GM18498 (cell line): ENCODE data around the gene HDAC7.

ENCODE experiments used
- ATAC-seq: cut with Tn5 transposase; IDR thresholded peaks from one replicate; pipeline ENCODE4 v1.9.1; 2021; ENCODE audit warnings: mild to moderate bottlenecking, moderate library complexity; ENCODE audit not compliant: unreplicated experiment

The HDAC7 gene

GRCh38 chr12:47750916-47751470 lies 68.7 kb downstream of the HDAC7 start:
- no peak for ATAC-seq

- no peak for ATAC-seq
Observed at GRCh38 chr12:47750229-47750798, 69.4 kb downstream of the HDAC7 start.

- ATAC-seq: no peak
Observed at GRCh38 chr12:47748899-47749298, 70.8 kb downstream of the HDAC7 start.

GRCh38 chr12:47748507-47748828 lies 71.2 kb downstream of the HDAC7 start:
- no peak for ATAC-seq

DNA sequence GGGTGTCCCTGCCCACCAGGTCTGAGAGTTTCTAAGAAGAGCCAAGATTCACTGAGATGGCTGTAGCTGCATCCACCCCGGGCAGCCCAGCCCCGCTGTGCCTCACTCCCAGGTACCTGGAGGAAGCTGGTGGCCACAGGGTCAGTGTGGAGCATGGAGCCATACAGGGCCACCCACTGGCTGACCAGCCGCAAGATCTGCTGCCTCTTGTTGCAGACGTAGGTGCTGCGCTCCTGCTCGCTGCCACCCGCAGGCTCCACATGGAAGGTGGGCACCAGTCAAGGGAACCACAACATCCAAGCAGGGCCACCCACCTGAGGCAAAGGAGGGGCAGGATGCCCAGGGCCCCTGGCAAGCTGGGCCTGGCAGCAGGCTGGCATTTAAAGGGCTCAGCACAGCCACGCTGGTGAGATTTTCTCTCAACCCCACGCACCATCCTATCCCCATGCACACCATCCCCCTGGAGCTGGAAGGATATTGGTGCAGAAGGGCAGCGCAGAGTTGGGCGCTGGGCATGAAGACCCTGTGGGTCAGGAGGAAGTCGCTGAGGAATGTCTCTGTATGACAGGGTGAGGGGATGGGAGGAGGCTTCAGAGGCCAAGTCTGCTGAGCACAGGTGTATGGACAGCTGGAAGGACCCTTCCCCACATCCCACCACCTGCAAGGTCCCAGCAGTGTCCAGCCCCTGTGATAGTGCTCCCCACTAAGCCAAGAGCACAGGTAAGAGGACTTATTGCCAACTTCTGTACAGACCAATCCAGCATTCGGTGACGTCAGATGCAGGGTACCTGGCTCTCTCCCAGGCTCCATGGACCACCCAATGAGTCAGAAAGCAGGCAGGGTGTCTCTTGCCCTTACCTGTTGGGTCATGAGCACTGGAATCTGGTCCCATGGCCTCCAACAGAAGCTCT lies 71.9 kb downstream of the HDAC7 start:
- ATAC-seq: peak; percentile 9

DNA sequence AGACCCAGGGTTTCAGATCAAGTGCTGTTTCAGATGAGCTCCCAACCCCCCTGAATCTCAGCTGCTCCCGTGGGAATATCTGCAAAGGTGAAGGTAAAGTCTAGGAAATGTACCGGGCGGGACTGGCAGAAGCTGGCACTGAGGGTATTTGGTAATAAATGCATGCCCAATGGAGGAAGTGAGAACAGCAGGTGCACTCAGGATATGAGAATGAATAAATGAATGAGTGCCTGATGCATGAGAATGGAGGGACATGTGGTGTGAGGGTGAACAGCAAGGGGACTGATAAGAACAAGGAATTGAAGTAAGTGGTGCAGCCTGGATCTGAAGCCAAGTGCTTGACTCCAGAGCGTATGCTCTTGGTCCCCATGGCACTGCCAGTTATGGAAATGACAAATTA lies 72.6 kb downstream of the HDAC7 start:
- peak; percentile 46 for ATAC-seq

GRCh38 chr12:47746523-47746922 lies 73.2 kb downstream of the HDAC7 start:
- ATAC-seq: no peak

DNA sequence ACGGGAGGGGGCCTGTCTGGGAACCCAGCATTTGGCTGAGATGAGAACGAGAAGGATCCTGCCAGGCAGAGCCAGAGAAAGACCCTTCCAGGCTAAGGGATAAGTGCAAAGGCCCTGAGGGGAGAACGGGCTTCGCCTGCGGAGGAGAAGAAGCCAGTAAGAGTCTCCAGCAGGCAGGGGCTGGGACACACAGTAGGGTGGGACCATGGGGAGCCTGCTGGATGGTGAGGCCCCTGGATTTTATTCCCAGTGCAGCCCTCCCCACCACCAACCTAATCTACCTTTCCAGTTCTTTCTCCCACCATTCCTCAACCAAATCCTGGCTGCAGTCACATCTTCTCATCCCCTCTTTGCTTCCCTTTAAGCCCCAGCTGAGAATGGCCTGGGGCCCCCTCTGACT lies 73.6 kb downstream of the HDAC7 start:
- ATAC-seq: no peak

- no peak for ATAC-seq
Observed at GRCh38 chr12:47745485-47746041, 74.1 kb downstream of the HDAC7 start.

- ATAC-seq: no peak
Observed at GRCh38 chr12:47744778-47745436, 74.8 kb downstream of the HDAC7 start.

GRCh38 chr12:47744005-47744651 lies 75.6 kb downstream of the HDAC7 start:
- ATAC-seq: no peak

GRCh38 chr12:47743311-47743860 lies 76.3 kb downstream of the HDAC7 start:
- ATAC-seq: no peak

GRCh38 chr12:47742253-47742825 lies 77.4 kb downstream of the HDAC7 start:
- peak; percentile 43 for ATAC-seq

- peak; percentile 46 for ATAC-seq
Observed at GRCh38 chr12:47741340-47741703, 78.4 kb downstream of the HDAC7 start.

DNA sequence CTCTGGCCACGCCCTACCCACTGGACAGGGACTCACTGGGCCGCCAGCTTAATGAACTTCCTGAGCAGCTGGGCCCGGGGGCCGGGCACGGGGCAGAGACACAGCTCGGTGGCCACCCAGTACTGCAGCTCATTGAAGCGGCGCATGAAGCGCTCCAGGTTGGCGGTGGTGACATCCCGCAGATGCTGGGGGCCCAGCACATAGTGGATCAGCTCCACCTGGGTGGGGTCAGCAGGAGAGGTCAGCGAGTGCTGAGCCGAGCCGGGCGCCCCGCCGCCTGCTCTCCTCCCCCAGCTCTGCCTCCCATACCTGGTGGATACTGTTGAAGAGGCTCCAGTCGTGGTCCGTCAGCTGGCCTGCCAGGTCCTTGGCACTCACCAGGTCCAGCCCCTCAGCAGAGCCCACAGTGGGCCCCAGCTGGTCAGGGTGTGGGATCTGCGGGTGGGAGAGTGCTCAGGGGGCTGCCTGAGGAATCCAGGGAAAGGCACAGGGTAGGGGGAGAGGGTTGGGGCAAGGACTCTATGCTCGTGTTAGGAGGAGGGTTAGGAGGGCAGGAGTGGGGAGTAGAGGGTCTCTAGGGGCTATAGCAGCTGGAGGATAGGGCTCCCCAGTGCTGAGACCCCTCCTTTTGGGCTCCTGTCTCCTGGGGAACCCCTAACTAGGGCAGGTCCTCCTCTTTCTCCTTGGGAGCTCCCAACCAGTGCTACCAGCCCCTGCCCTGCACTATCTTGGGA lies 78.9 kb downstream of the HDAC7 start:
- peak; percentile 45 for ATAC-seq

DNA sequence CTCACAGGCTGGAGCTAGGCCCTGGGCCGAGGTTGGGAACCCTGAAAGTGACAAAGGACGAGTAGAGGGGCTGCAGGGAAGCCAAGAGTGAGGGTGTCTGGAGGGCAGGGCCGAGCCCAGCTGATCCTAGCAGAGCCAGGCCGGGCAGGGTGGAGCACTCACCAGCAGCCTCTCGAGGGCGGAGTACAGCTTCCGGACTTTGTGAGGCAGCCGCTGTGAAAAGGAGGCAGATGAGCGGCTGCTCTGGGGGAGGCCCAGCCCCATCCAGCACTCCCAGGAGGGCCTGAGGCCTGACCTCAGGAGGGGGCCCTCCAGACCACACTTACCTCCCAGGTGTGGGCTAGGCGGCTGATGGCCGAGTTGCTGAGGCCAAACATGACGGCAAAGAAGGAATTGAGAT lies 79.7 kb downstream of the HDAC7 start:
- ATAC-seq: peak; percentile 50

DNA sequence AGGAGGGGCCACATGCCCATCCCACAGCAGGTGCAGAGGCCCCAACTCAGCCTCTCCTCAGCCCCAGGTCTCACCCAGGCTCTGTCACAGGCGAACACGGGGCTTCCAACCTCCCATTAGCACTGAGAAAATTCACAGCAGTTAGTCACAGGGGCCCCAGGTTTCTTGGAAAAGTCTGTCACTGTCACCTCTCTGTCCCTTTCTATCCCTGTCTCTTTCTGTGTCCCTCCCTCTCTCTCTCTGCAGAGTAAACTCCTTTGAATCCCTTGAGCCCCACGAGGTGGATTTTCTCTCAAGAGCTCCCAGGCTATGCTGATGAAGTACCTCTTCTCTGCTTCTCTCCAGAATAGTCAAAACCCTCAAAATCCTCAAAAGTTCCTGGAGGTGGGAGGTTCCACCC lies 80.4 kb downstream of the HDAC7 start:
- ATAC-seq: no peak

DNA sequence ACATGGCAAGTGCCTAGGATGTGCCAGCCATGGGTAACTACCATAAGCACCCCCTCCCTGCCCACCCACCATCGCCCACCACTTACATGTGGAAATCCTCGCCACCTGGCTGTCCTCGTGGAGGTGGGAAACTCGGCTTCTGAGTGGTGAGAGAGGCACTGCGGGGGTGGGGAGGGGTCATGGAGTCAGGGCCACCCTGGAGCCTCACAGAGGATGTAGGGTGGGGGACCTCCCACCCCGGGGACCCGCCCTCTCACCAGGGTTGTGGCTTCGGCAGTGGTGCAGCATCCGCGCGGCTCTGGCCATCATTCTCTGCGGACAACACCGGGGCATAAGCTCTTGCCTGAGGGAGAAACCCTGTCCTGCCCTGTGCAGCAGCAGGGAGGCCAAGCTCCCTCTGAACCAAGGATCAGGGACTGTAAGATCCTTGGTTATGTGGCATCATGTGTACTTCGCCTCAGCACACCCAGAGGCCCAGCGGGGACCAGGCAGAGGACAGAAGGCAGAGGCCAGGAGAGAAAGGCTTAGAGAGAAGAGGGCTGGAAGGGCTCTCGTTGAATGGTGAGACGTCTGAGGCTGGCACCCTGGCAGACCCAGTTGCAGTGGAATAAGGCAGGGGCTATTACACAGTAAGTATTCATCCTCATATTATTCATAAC lies 81.6 kb downstream of the HDAC7 start:
- no peak for ATAC-seq
